Measurements from ENCODE around the gene FGF23. TPM values are rescaled to one million over a fixed set of nuclear protein-coding genes. Genes with fewer than 3 reads are reported as not detected.

The FGF23 gene
- not detected for total RNA-seq (2021; ENCODE audit: unreplicated experiment)
- polyA plus RNA-seq (2012) = not detected in 2 replicates
- not detected for Bru-seq, nascent RNA
- not detected for BruChase-seq, experiment 1, labeled RNA remaining after a 6-hour chase
- BruChase-seq, experiment 2, labeled RNA remaining after a 2-hour chase = not detected
- long read RNA-seq = 0 reads

DNA sequence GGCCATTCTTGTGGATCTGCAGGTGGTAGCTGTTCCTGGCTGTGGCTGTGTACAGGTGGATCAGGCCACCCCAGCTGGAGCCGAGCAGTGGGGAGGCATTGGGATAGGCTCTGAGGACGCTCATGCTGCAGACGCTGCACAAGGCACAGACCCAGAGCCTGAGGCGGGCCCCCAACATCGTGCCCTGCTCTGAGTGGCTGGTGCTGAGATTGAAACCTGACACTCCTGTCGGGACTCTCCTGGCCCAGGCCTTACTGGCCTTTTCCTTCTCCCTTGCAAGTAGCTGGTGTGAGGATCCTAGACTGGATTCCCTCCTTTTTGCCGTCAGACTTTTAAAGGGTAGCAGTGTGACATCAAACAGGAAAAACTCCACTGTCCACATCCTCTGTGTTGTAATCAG lies at the start of gene FGF23:
Gene FGF23 (minus strand): TSS at position 308 of the 400 bp plus-strand sequence. CDS start 130 bp downstream, at position 178.
- Histone ChIP-seq H3K79me2 (ENCODE audit: insufficient read depth, low read length) (no peaks in the 10 kb centered on the region), H3K9me3 (ENCODE audit: control insufficient read depth in 1 of 2, insufficient read depth in 1 of 2, low read depth in 1 of 2, low read length in 2 of 2) (no peaks in the 10 kb centered on the region), H3K9me2 (ENCODE audit: insufficient read depth) (no peaks in the 10 kb centered on the region), H3K27me3 (ENCODE audit: insufficient read depth, low read length) (peaks cover 68% of the 10 kb centered on the region), H2AFZ (ENCODE audit: low read depth, low read length, poor library complexity, severe bottlenecking) (no peak within 1 kb of the TSS), H3K4me1 (ENCODE audit: control insufficient read depth in 1 of 2, insufficient read depth in 2 of 2, low read length in 2 of 2) (no peaks in the 10 kb centered on the region; a peak in 1 of 4 replicates), H3K9ac (ENCODE audit: low read length) (no peak within 1 kb of the TSS), H3K4me3 (replicated peaks in 1 of 2; ENCODE audit: low read depth in 1 of 2, low read length in 2 of 2) (no peak within 1 kb of the TSS), H3K27ac (ENCODE audit: low read depth, low read length) (no peak within 1 kb of the TSS), H4K20me1 (ENCODE audit: insufficient read depth) (no peaks in the 10 kb centered on the region), H3K36me3 (ENCODE audit: control insufficient read depth in 1 of 2, insufficient read depth in 2 of 2, low read length in 2 of 2) (no peaks in the 10 kb centered on the region), H3K4me2 (ENCODE audit: low read length) (no peak within 1 kb of the TSS)
- intact Hi-C loops (cut with micrococcal nuclease) = no loop called here
- CTCF ChIA-PET = no interaction called here
- peak; percentile 89 for ATAC-seq
- BruUV-seq (replicated peaks) = no TSS peak
- no peak for TF ChIP-seq POLR2AphosphoS5 (IDR thresholded peaks at IDR 0.05; ENCODE audit: low read depth, low read length)
- TF ChIP-seq SIN3A (IDR thresholded peaks at IDR 0.05; ENCODE audit: low read depth) = no peak
- TF ChIP-seq SRF (IDR thresholded peaks at IDR 0.05; ENCODE audit: low read depth) = no peak
- TF ChIP-seq, protein P1, sequence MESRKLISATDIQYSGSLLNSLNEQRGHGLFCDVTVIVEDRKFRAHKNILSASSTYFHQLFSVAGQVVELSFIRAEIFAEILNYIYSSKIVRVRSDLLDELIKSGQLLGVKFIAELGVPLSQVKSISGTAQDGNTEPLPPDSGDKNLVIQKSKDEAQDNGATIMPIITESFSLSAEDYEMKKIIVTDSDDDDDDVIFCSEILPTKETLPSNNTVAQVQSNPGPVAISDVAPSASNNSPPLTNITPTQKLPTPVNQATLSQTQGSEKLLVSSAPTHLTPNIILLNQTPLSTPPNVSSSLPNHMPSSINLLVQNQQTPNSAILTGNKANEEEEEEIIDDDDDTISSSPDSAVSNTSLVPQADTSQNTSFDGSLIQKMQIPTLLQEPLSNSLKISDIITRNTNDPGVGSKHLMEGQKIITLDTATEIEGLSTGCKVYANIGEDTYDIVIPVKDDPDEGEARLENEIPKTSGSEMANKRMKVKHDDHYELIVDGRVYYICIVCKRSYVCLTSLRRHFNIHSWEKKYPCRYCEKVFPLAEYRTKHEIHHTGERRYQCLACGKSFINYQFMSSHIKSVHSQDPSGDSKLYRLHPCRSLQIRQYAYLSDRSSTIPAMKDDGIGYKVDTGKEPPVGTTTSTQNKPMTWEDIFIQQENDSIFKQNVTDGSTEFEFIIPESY (IDR thresholded peaks at IDR 0.05; ENCODE audit: extremely low read depth, insufficient replicate concordance, low read length) = no peak
- TF ChIP-seq EGR1 (IDR thresholded peaks at IDR 0.05; ENCODE audit: low read depth) = no peak
- no peak for DNase-seq (ENCODE audit: low read depth, low spot score)
- RAD21 ChIA-PET (ENCODE audit: low non-redundant PET in 1 of 2, low total read pairs in 2 of 2, uncharacterized antibody in 2 of 2, unreplicated experiment in 2 of 2) = no interaction called here
- POLR2A ChIA-PET = no interaction called here

DNA sequence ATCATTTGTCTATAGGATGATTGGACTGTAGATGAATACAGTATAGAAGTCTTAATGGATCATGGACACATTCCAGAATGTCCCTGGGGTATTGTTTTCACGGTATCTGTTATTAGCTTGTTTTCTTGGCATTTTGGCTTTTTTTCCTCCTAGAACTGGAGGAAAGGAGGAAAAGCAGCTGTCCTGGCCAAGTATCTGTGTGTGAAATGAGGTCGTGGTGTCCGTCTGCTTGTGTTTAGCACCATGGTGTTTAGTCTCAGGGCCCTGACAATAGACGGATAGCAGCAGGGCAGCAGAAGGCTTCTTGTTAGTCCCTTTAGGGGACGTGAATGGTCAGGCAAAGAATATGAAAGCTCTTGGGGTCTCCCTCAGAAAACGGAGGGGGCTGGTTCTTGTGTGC lies 44.9 kb upstream of the FGF23 start:
- H3K9ac ChIP-seq (ENCODE audit: low read length) = no peak overlapping the region
- ChIA-PET RAD21 (ENCODE audit: low non-redundant PET in 1 of 2, low total read pairs in 2 of 2, uncharacterized antibody in 2 of 2, unreplicated experiment in 2 of 2) (no interaction called here), POLR2A (no interaction called here), CTCF (no interaction called here)
- H3K9me2 ChIP-seq (ENCODE audit: insufficient read depth) = no peaks in the 10 kb centered on the region
- H3K79me2 ChIP-seq (ENCODE audit: insufficient read depth, low read length) = no peaks in the 10 kb centered on the region
- H2AFZ ChIP-seq (ENCODE audit: low read depth, low read length, poor library complexity, severe bottlenecking) = no peak overlapping the region
- H3K4me3 ChIP-seq (replicated peaks in 1 of 2; ENCODE audit: low read depth in 1 of 2, low read length in 2 of 2) = no peak overlapping the region
- no TSS peak for BruUV-seq (replicated peaks)
- DNase-seq (ENCODE audit: low read depth, low spot score) (no peak), ATAC-seq (no peak)
- peaks cover 3% of the 10 kb centered on the region; the same call in 1 of the 2 replicates for H3K27me3 ChIP-seq (ENCODE audit: insufficient read depth, low read length)
- intact Hi-C loops (cut with micrococcal nuclease) = no loop called here
- H4K20me1 ChIP-seq (ENCODE audit: insufficient read depth) = no peaks in the 10 kb centered on the region
- no peaks in the 10 kb centered on the region for H3K36me3 ChIP-seq (ENCODE audit: control insufficient read depth in 1 of 2, insufficient read depth in 2 of 2, low read length in 2 of 2)
- H3K27ac ChIP-seq (ENCODE audit: low read depth, low read length) = no peak overlapping the region
- no peaks in the 10 kb centered on the region for H3K4me1 ChIP-seq (ENCODE audit: control insufficient read depth in 1 of 2, insufficient read depth in 2 of 2, low read length in 2 of 2)
- H3K4me2 ChIP-seq (ENCODE audit: low read length) = no peak overlapping the region
- no peaks in the 10 kb centered on the region for H3K9me3 ChIP-seq (ENCODE audit: control insufficient read depth in 1 of 2, insufficient read depth in 1 of 2, low read depth in 1 of 2, low read length in 2 of 2)
- TF ChIP-seq JUND (IDR thresholded peaks at IDR 0.05) (no peak), EGR1 (IDR thresholded peaks at IDR 0.05; ENCODE audit: low read depth) (no peak), SIN3A (IDR thresholded peaks at IDR 0.05; ENCODE audit: low read depth) (no peak), RAD21 (IDR thresholded peaks at IDR 0.05; ENCODE audit: low read depth) (no peak), CBX3 (IDR thresholded peaks at IDR 0.05; ENCODE audit: low read depth) (no peak), SP1 (IDR thresholded peaks at IDR 0.05; ENCODE audit: low read depth) (no peak), CEBPB (IDR thresholded peaks at IDR 0.05; ENCODE audit: low read depth) (no peak), SRF (IDR thresholded peaks at IDR 0.05; ENCODE audit: low read depth) (no peak), ELF1 (IDR thresholded peaks at IDR 0.05; ENCODE audit: borderline replicate concordance, low read depth) (no peak), EZH2phosphoT487 (IDR thresholded peaks at IDR 0.05; ENCODE audit: borderline replicate concordance) (no peak), TCF7L2 (IDR thresholded peaks at IDR 0.05; ENCODE audit: borderline replicate concordance, extremely low read depth, insufficient read depth, insufficient read length) (no peak)
- TF ChIP-seq, protein P1 (IDR thresholded peaks at IDR 0.05; ENCODE audit: extremely low read depth, insufficient replicate concordance, low read length) = no peak
- TF ChIP-seq, protein P2, sequence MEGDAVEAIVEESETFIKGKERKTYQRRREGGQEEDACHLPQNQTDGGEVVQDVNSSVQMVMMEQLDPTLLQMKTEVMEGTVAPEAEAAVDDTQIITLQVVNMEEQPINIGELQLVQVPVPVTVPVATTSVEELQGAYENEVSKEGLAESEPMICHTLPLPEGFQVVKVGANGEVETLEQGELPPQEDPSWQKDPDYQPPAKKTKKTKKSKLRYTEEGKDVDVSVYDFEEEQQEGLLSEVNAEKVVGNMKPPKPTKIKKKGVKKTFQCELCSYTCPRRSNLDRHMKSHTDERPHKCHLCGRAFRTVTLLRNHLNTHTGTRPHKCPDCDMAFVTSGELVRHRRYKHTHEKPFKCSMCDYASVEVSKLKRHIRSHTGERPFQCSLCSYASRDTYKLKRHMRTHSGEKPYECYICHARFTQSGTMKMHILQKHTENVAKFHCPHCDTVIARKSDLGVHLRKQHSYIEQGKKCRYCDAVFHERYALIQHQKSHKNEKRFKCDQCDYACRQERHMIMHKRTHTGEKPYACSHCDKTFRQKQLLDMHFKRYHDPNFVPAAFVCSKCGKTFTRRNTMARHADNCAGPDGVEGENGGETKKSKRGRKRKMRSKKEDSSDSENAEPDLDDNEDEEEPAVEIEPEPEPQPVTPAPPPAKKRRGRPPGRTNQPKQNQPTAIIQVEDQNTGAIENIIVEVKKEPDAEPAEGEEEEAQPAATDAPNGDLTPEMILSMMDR (IDR thresholded peaks at IDR 0.05 in 2 of 3, conservative IDR thresholded peaks at IDR 0.05 in 1 of 3; ENCODE audit: borderline replicate concordance in 1 of 3, insufficient read depth in 1 of 3, low read depth in 2 of 3, low read length in 2 of 3) = no peak
